Esophagus squamous epithelium (tissue), 4 donors: ENCODE results near the gene BRICD5.

Experiments used
- POLR2A ChIP-seq, 4 donors: fragments of 450-650 bp; IDR thresholded peaks; one replicate each; pipeline ENCODE4 v1.6.1; 2017; ENCODE audit warnings: antibody characterized with exemption in 4 of 4, mild to moderate bottlenecking in 4 of 4, moderate library complexity in 3 of 4
- TF ChIP-seq, protein P1 (sequence below), 6 experiments: fragments of 450-650 bp in 4 of 6; fragments of 200-600 bp in 2 of 6; sonication (generic) in 2 of 6; IDR thresholded peaks; one replicate each; pipeline ENCODE4 v1.5.1; 2016 to 2019; ENCODE audit warnings: antibody characterized with exemption in 6 of 6, mild to moderate bottlenecking in 4 of 6, moderate library complexity in 4 of 6

DNA sequence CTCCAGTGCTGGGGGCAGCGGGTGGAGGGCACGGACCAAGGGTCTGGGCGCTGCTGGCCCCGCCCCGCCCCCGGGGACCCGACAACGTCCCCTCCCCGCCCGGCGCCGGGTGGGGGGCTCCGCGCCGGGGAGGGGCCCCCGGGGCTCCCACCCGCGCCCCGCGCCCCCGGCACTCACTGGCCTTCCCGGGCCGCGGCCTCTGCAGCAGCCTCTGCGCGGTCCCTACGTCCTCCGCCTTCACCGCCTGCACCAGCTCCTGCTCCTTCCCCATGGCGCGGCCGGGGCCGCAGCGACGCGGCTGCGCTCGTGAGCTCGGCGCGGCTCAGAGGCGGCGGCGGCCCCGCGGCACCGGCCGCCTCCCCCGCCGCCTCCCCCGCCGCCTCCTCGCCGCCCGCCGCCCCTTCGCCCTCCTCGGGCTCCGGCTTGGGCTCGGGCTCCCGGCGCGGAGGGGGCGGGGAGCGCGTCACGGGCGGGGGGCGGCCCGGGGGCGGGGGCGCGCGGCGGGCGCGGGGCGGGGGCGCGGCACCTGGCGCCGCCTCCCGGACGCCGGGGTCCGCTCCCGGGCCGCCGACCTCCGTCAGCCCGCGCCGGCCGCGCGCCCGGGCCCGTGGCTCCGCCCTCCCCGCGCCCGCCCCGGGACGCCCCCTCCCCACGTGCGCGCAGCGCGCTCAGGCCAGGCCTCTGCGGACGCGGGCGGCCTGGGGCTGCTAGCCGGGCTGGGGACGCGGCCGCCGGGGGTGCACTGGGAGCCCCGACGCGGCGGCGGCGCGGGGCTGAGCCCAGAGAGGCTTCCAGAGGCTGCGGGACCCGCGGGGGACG is 14.3 kb downstream of the BRICD5 start, which contains the start of gene CASKIN1:
- no peak for TF ChIP-seq POLR2A (IDR thresholded peaks at IDR 0.05)
- TF ChIP-seq, protein P1, sequence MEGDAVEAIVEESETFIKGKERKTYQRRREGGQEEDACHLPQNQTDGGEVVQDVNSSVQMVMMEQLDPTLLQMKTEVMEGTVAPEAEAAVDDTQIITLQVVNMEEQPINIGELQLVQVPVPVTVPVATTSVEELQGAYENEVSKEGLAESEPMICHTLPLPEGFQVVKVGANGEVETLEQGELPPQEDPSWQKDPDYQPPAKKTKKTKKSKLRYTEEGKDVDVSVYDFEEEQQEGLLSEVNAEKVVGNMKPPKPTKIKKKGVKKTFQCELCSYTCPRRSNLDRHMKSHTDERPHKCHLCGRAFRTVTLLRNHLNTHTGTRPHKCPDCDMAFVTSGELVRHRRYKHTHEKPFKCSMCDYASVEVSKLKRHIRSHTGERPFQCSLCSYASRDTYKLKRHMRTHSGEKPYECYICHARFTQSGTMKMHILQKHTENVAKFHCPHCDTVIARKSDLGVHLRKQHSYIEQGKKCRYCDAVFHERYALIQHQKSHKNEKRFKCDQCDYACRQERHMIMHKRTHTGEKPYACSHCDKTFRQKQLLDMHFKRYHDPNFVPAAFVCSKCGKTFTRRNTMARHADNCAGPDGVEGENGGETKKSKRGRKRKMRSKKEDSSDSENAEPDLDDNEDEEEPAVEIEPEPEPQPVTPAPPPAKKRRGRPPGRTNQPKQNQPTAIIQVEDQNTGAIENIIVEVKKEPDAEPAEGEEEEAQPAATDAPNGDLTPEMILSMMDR (IDR thresholded peaks at IDR 0.05) = no peak
